ENCODE results near the gene VPS37D.
"Not testable (repeated sequence)": the region's sequence is repeated elsewhere in the genome, so short reads cannot be mapped to it uniquely, and the experiment has no call there.

Gene VPS37D

DNA sequence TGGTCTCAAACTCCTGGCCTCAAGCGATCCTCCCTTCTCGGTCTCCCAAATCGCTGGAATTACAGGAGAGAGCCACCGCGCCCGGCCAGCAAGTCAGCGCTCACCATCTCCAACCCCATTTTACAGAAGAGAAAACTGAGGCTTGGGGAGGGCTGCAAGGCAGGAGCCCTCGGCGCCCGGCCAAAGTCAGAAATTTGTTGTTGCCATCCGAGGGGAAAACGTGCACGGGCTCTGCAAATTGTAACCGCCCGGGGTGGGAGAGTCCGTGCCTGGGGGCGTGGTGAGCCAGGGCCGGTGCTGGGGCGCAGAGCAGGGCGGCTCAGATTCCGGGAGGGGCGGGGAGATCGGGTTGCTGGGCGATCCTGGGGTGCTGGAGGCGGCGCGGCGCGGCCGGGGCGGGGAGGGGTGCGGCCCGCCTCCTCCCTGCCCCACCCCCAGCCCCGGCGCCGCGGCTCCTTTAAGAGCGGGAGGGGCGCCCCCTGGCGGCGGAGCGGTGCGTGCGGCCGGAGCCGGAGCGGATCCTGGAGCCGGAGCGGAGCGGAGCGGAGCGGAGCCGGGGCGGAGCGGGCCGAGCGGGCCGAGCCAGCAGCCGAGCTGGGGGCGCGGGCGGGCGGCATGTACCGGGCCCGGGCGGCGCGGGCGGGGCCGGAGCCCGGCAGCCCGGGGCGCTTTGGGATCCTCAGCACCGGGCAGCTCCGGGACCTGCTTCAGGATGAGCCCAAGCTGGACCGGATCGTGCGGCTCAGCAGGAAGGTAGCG, at the start of gene VPS37D:
Gene VPS37D, plus strand, starts transcription at position 488 of the 759 bp plus-strand sequence. Its CDS starts 128 bp downstream, at position 616.
- DNase-seq = peak; percentile 92

- no peak for DNase-seq
These were observed 49.1 kb upstream of the VPS37D start for GRCh38 chr7:73618538-73618937.

- DNase-seq = not testable (repeated sequence)
These were observed 48.2 kb upstream of the VPS37D start for GRCh38 chr7:73619394-73619793.

DNA sequence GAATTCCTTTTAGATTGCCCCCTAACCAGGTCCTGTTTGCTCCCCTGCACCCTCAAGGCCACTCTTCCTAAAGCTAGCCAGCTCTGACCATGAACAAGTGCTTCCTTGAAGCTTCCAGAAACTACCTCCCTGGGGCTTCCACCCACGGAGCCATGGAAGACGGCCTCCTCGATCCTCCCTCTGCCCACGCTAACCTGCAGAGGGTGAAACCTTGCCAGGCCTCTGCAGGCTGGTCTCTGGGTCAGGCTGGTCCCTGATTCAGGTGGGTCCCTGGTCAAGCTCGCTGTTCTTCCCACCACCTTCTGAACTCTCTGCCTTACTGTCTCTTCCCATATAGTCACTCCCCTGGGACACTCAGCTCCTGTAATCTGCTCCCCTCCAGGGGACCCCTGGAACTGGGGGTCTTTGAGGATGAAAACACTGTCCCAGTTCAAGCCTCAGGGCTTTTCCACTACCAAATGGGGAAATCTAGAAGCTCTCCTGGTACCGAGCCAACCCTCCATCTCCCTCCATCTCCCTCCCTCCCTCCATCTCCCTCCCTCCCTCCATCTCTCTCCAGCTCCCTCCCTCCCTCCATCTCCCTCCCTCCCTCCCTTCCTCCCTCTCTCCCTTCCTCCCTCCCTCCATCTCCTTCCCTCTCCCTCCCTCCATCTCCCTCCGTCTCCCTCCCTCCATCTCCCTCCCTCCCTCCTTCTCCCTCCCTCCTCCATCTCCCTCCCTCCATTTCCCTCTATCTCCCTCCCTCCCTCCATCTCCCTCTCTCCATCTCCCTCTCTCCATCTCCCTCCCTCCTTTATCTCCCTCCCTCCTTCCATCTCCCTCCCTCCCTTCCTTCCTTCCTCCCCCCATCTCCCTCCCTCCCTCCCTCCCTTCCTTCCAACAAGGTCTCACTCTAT, 46.2 kb upstream of the VPS37D start:
- no peak for DNase-seq

GRCh38 chr7:73622527-73622908, 45.1 kb upstream of the VPS37D start:
- no peak for DNase-seq

GRCh38 chr7:73622909-73623797, 44.5 kb upstream of the VPS37D start:
- no peak for DNase-seq

DNA sequence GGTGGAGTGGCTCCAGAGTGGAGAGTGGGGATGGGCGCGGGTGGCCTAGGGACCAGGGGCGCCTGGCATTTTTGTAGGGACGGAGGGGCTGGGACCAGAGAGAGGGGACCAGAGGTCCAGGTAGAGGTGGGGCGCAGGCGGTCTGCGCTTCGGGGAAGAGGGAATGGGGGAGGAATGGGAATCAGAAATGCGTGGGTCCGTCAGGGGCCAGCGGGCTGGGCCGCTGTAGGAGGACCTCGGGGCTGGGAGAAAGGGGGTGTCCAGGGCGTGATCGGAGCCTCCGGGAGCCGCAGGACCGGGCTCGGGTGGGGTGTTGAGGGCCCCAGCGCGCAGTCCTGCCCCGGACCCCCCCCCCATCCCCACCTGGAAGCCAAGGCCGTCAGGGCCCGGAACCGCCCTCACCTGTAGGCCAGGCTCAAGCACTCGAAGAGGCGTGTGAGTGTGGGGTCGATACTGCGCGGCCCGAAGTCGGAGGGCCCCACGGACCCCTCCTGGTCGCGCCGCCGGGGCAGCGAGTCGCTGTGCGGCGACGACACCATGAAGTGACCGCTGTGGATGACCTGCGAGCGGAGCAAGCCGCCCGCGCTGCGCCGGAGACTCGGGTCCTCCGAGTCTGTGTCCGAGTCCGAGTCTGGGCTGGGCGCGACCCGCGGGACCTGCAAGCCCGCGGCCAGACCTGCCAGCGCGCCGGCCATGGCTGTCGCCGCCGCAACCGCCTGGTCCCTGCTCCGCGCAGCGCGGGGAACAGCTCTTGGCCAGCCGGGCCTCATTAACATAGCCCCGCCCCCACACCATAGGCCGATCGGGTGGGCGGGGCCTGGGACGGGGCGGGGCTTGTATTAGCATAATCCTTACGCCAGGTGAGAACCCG, 43.6 kb upstream of the VPS37D start, which contains the start of gene MLXIPL:
Gene MLXIPL, minus strand, starts transcription at position 725 of the 871 bp plus-strand sequence. Its CDS starts 30 bp downstream, at position 695.
- peak; percentile 62 for DNase-seq

GRCh38 chr7:73624669-73625001, 43.0 kb upstream of the VPS37D start:
- no peak for DNase-seq

DNA sequence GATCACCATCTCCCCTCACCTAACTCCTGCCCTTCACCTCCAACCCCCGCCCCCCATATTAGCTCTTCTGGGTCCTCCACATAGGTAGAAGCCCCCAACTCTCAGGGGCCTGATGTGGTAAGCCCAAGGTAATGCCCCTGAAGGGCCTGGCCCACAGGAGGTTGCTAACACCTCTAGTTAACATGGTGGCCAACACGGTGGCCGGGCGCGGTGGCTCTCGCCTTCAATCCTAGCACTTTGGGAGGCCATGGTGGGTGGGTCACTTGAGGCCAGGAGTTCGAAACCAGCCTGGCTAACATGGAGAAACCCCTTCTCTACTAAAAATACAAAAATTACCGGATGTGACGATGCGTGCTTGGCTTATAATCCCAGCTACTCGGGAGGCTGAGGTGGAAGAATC, 42.4 kb upstream of the VPS37D start:
- no peak for DNase-seq

DNA sequence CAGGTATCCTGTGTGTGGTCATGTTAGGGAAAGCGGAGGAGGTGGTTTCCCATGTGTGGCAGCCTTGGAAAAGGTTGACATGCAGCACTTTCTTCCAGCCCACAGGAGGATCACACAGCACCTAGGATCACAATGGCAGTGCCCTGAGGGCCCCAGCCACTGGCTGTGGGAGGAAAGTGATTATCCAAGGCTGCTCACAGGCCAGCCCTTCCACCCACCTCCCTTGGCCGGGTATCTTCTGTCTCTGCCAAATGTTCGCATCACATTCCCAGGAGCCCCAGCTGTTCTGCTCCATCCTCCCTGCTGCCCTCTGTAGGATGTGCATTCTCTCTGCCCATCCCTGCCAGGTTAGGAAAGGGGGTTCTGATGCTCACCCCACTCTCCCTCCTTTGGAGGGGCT, 40.8 kb upstream of the VPS37D start:
- DNase-seq = no peak

- DNase-seq = no peak
These were observed 39.1 kb upstream of the VPS37D start for GRCh38 chr7:73628504-73628903.

DNA sequence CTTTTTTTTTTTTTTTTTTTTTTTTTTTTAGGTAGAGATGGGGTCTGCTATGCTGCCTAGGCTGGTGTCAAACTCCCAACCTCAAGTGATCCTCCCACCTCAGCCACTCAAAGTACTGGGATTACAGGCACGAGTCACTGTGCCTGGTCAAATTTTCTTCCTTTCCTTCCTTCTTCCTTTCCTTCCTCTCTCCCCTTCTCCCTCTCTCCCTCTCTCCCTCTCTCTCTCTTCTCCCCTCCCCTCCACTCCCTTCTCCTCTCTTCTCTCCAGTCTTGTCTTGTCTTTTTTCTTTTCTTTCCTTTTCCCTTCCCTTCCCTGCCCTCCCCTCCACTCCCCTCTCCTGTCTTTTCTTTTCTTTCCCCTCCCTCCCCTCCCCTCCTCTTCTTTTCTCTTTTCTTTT, 36.1 kb upstream of the VPS37D start:
- DNase-seq = no peak

DNA sequence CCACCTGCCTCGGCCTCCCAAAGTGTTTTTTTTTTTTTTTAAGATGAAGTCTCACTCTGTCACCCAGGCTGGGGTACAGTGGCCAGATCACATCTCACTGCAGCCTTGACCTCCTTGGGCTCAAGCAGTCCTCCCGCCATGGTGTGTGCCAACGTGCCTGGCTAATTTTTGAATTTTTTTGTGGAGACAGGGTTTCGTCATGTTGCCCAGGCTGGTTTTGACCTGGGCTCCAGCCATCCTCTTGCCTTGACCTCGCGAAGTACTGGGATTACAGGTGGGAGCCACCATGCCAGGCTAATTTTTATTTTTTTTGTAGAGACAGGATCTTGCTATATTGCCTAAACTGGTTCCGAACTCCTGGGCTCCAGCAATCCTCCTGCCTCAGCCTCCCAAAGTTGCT, 34.3 kb upstream of the VPS37D start:
- DNase-seq = no peak

DNA sequence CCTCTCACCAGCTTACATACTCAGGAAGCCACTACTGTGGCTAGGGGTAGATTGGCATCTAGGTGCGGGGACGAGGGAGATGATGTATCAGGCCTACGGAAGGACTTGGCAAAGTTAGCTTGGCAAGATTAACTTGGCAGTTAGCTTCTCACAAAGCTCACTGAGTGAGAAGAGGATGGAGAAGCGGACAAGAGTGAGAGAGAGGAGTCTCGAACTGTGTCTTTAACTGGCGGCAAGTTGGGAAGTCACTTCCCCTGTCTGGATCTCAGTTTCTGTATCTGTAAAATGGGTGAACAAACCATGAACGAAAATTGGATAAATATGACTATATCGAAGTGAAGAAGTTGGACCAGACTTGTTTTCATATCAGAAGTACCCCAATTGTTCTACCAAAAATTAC, 33.8 kb upstream of the VPS37D start:
- no peak for DNase-seq

- no peak for DNase-seq
These were observed 32.0 kb upstream of the VPS37D start for GRCh38 chr7:73635428-73636200.

DNA sequence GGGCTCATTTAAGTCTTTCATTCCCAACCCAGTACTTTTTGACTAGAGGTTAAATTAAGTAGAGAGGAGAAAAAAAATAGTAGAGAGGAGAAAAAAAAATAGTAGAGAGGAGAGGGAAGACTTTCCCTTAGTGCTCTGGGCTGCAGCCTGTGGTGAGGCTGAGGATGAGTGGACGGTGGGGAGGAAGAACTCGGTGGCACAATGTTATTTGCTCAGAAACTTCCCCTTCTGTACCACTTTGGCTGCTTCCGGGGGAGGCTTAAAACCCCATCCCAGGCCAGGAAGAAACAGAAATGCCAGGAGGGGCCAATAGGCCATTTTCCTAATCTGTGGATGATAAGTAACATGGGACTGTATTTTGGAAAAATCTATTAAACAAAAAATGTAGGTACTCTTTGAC, 28.7 kb upstream of the VPS37D start:
- no peak for DNase-seq

GRCh38 chr7:73642834-73643233, 24.8 kb upstream of the VPS37D start:
- no peak for DNase-seq

DNA sequence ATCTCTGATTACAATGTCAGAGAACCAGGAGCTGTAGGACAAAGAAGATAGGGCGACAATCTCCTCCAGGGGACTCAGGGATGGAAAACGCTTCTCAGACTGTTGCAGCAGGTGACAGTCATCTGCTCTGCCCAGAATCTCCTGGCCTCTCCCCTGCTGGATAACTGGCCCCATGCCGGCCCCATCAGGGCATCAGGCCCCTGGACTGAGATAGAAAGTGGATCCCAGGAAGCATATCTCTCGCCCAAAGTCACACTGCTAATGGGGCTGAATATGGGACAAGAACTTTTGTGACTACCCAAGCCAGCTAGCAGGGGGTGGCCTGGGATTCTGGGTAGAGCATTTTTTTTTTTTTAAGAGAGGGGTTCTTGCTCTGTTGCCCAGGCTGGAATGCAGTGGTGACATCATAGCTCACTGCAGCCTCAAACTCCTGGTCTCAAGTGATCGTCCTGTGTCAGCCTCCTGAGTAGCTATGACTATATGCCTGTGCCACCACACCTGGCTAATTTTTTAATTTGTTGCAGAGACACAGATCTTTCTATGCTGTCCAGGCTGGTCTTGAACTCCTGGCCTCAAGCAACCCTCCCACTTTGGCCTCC, 22.8 kb upstream of the VPS37D start:
- no peak for DNase-seq

DNA sequence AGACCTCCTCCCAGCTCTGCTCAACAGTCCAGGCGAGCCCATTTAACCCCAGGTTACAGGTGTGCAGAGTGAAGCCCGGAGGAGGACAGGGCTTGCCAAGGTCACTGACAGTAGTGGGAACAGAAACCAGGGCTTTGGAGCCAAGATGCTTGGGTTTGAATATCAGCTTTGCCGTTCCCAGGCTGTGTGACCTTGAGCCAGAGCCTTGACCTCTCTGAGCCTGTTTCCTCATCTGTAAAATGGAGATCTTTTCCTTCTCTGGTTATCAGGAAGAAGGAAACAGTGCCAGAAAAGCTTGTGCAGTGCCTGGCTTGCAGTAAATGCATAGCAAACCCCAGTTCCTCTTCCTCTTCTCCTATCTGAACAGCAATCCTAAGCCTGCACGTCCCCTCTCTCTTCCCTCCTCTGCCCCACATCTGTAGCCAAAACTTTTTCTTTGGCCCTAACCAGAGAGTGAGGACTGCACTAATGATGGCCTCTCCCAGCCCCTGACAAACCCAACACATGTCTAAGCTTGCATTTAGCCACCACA, 21.9 kb upstream of the VPS37D start:
- DNase-seq = no peak

All from activated naive CD4-positive, alpha-beta T cell treated with anti-CD3 and anti-CD28 coated beads, Interleukin-2, amount 50 U/mL, for 16 hours (primary cell).